IMR-90 (cell line): Measurements from ENCODE around the gene STEAP4. TPM values are rescaled to one million over a fixed set of nuclear protein-coding genes. Genes with fewer than 3 reads are reported as not detected.

ENCODE experiments used
- ATAC-seq: fragments of 200-7000 bp; cut with Tn5 transposase; 2 replicates; pipeline ENCODE4 v1.9.1; 2020; ENCODE audit warnings: low read depth, mild to moderate bottlenecking, moderate library complexity
- BruUV-seq: library from RNA; stranded (reverse); fragments of 400-500 nt; replicated peaks from 2 replicates; lab custom pipeline; 2021; lab: Mats Ljungman, UMichigan
- CTCF ChIA-PET: fragments of 300-600 bp; formaldehyde crosslinking; extraction: SDS; loops from one replicate; lab custom pipeline; 2021; ENCODE audit warnings: antibody characterized with exemption; lab: Yijun Ruan, JAX
- POLR2A ChIA-PET: fragments of 300-600 bp; sonication (Branson Sonifier 250); formaldehyde crosslinking; loops from one replicate; lab custom pipeline; 2022; ENCODE audit warnings: antibody characterized with exemption; ENCODE audit not compliant: unreplicated experiment; lab: Charles Lee
- DNase-seq: peaks from one replicate; pipeline ENCODE4 v3.0.0; 2013
- H2AFZ ChIP-seq: replicated peaks from 2 replicates; pipeline ENCODE3; 2013; ENCODE audit warnings: low read length, mild to moderate bottlenecking; ENCODE audit not compliant: poor library complexity
- H2AK5ac ChIP-seq: 2 replicates; pipeline ENCODE4 v1.6.1; 2013; ENCODE audit warnings: low read depth, low read length, inconsistent platforms
- H2AK9ac ChIP-seq: replicated peaks from 2 replicates; pipeline ENCODE3; 2013; ENCODE audit warnings: mild to moderate bottlenecking, low read depth, low read length, moderate library complexity; ENCODE audit not compliant: poor library complexity
- H2BK120ac ChIP-seq: 2 replicates; pipeline ENCODE4 v1.6.1; 2013; ENCODE audit warnings: low read depth, low read length, inconsistent platforms
- H2BK15ac ChIP-seq: 3 replicates; pipeline ENCODE4 v1.6.1; 2013; ENCODE audit warnings: low read depth, low read length, inconsistent platforms
- H2BK20ac ChIP-seq: 2 replicates; pipeline ENCODE4 v1.6.1; 2013; ENCODE audit warnings: low read depth, mild to moderate bottlenecking, inconsistent platforms, low read length, moderate library complexity
- H2BK5ac ChIP-seq: 2 replicates; pipeline ENCODE4 v1.6.1; 2013; ENCODE audit warnings: mild to moderate bottlenecking, low read depth, low read length, inconsistent platforms; ENCODE audit not compliant: poor library complexity, severe bottlenecking
- H3K14ac ChIP-seq: replicated peaks from 2 replicates; pipeline ENCODE4 v1.6.1; 2013; ENCODE audit warnings: low read depth, low read length, inconsistent platforms
- H3K18ac ChIP-seq: 2 replicates; pipeline ENCODE4 v1.6.1; 2013; ENCODE audit warnings: low read depth, low read length, control low read depth
- H3K23ac ChIP-seq: 2 replicates; pipeline ENCODE4 v1.6.1; 2013; ENCODE audit warnings: low read depth, low read length, inconsistent platforms
- H3K27ac ChIP-seq: 2 replicates; pipeline ENCODE4 v1.5.1; 2013; ENCODE audit warnings: mild to moderate bottlenecking, control low read depth, low read length; ENCODE audit not compliant: insufficient read depth
- H3K27me3 ChIP-seq: 2 replicates; pipeline ENCODE4 v1.6.1; 2013; ENCODE audit warnings: low read length; ENCODE audit not compliant: control insufficient read depth, insufficient read depth
- H3K36me3 ChIP-seq: 2 replicates; pipeline ENCODE4 v1.6.1; 2013; ENCODE audit warnings: low read length, mixed read lengths; ENCODE audit not compliant: control insufficient read depth, insufficient read depth
- H3K4ac ChIP-seq: 2 replicates; pipeline ENCODE4 v1.6.1; 2013; ENCODE audit warnings: low read depth, low read length, inconsistent platforms
- H3K4me1 ChIP-seq: 2 replicates; pipeline ENCODE4 v1.6.1; 2013; ENCODE audit warnings: low read length, mixed read lengths; ENCODE audit not compliant: control insufficient read depth, insufficient read depth
- H3K4me2 ChIP-seq: 2 replicates; pipeline ENCODE4 v1.6.1; 2013; ENCODE audit warnings: low read depth, mild to moderate bottlenecking, control low read depth, low read length, moderate library complexity
- H3K4me3 ChIP-seq: 2 replicates; pipeline ENCODE4 v1.5.1; 2013; ENCODE audit warnings: low read depth, mild to moderate bottlenecking, control low read depth, low read length, moderate library complexity; ENCODE audit not compliant: insufficient read depth
- H3K56ac ChIP-seq: 2 replicates; pipeline ENCODE4 v1.6.1; 2013; ENCODE audit warnings: low read length, inconsistent platforms; ENCODE audit not compliant: insufficient read depth; ENCODE audit errors: extremely low read depth
- H3K79me1 ChIP-seq, 2 experiments: 2 replicates each; pipeline ENCODE4 v1.6.1; 2013; ENCODE audit warnings: low read length in 2 of 2, inconsistent platforms in 1 of 2, low read depth in 1 of 2
- H3K9ac ChIP-seq: 2 replicates; pipeline ENCODE4 v1.6.1; 2013; ENCODE audit warnings: low read depth, low read length, control low read depth
- H3K9me1 ChIP-seq: 2 replicates; pipeline ENCODE4 v1.6.1; 2013; ENCODE audit warnings: low read length, inconsistent platforms; ENCODE audit not compliant: insufficient read depth
- H3K9me3 ChIP-seq: 2 replicates; pipeline ENCODE4 v1.6.1; 2013; ENCODE audit warnings: low read length; ENCODE audit not compliant: control insufficient read depth, insufficient read depth
- H4K20me1 ChIP-seq: 2 replicates; pipeline ENCODE4 v1.6.1; 2013; ENCODE audit warnings: low read length, inconsistent platforms; ENCODE audit not compliant: insufficient read depth
- H4K5ac ChIP-seq: 2 replicates; pipeline ENCODE4 v1.6.1; 2013; ENCODE audit warnings: mild to moderate bottlenecking, low read depth, low read length, control low read depth
- H4K8ac ChIP-seq, 2 experiments: 2 replicates each; pipeline ENCODE4 v1.6.1; 2013; ENCODE audit warnings: low read depth in 2 of 2, low read length in 2 of 2, control low read depth in 1 of 2, inconsistent platforms in 1 of 2
- H4K91ac ChIP-seq: 2 replicates; pipeline ENCODE4 v1.6.1; 2013; ENCODE audit warnings: low read depth, low read length, inconsistent platforms; ENCODE audit not compliant: insufficient read depth
- BHLHE40 ChIP-seq: fragments of 150-350 bp; IDR thresholded peaks from 2 replicates; pipeline ENCODE4 v1.6.1; 2016; ENCODE audit warnings: mild to moderate bottlenecking, low read depth, low read length
- CEBPB ChIP-seq: IDR thresholded peaks from 2 replicates; pipeline ENCODE4 v1.6.1; 2012; ENCODE audit warnings: low read depth, low read length, improper control_type of control experiment
- CHD1 ChIP-seq: IDR thresholded peaks from 2 replicates; pipeline ENCODE4 v1.6.1; 2012; ENCODE audit warnings: low read depth, low read length, improper control_type of control experiment
- CTCF ChIP-seq: conservative IDR thresholded peaks from 2 replicates; pipeline ENCODE4 v1.5.1; 2012; ENCODE audit warnings: mild to moderate bottlenecking, low read depth, low read length, improper control_type of control experiment
- ELK1 ChIP-seq: fragments of 150-350 bp; IDR thresholded peaks from 2 replicates; pipeline ENCODE4 v1.6.1; 2016; ENCODE audit warnings: low read depth, mild to moderate bottlenecking, low read length, moderate library complexity, borderline replicate concordance
- MAFK ChIP-seq: IDR thresholded peaks from 2 replicates; pipeline ENCODE4 v1.6.1; 2012; ENCODE audit warnings: low read depth, low read length, improper control_type of control experiment
- MAZ ChIP-seq: IDR thresholded peaks from 2 replicates; pipeline ENCODE4 v1.6.1; 2012; ENCODE audit warnings: low read depth, mild to moderate bottlenecking, low read length, improper control_type of control experiment, moderate library complexity, borderline replicate concordance
- MXI1 ChIP-seq: IDR thresholded peaks from 2 replicates; pipeline ENCODE4 v1.6.1; 2012; ENCODE audit warnings: low read depth, mild to moderate bottlenecking, low read length, moderate library complexity, borderline replicate concordance
- NFE2L2 ChIP-seq: fragments of 150-350 bp; IDR thresholded peaks from 2 replicates; pipeline ENCODE4 v1.6.1; 2016; ENCODE audit warnings: low read depth, mild to moderate bottlenecking, low read length
- POLR2A ChIP-seq: IDR thresholded peaks from 2 replicates; pipeline ENCODE4 v1.6.1; 2012; ENCODE audit warnings: mild to moderate bottlenecking, low read depth, low read length
- RAD21 ChIP-seq: IDR thresholded peaks from 2 replicates; pipeline ENCODE4 v1.6.1; 2012; ENCODE audit warnings: low read length, improper control_type of control experiment
- RCOR1 ChIP-seq: IDR thresholded peaks from 2 replicates; pipeline ENCODE4 v1.6.1; 2012; ENCODE audit warnings: mild to moderate bottlenecking, low read length, improper control_type of control experiment; ENCODE audit not compliant: insufficient replicate concordance
- RFX5 ChIP-seq: IDR thresholded peaks from 2 replicates; pipeline ENCODE4 v1.8.0; 2012; ENCODE audit warnings: low read depth, mild to moderate bottlenecking, low read length, moderate library complexity
- SMC3 ChIP-seq: fragments of 150-350 bp; IDR thresholded peaks from 2 replicates; pipeline ENCODE4 v1.6.1; 2016; ENCODE audit warnings: low read depth, mild to moderate bottlenecking, antibody characterized with exemption, low read length, moderate library complexity
- USF2 ChIP-seq: fragments of 150-350 bp; IDR thresholded peaks from 2 replicates; pipeline ENCODE4 v1.6.1; 2017; ENCODE audit warnings: mild to moderate bottlenecking, antibody characterized with exemption, low read length, low read depth
- WGBS, 2 experiments: methylation state at CpG; one replicate each; pipeline versions ENCODE4 v1.1.5 to v1.1.7; 2013; ENCODE audit warnings: missing lambda C conversion rate in 2 of 2; ENCODE audit not compliant: insufficient read length in 1 of 2; ENCODE audit errors: extremely low coverage in 2 of 2; 5-methylcytosine and 5-hydroxymethylcytosine counted together
- dilution Hi-C: fragments of 300-500 bp; cut with HindIII; formaldehyde crosslinking; loops from one replicate; pipeline ENCODE4 v1.14.3; 2018; ENCODE audit warnings: low sequenced_read_pairs; ENCODE audit not compliant: unreplicated experiment
- in situ Hi-C: fragments of 300-500 bp; cut with MboI; formaldehyde crosslinking; loops from 3 replicates; pipeline ENCODE4 v1.14.3; 2019; ENCODE audit warnings: low sequenced_read_pairs, inconsistent platforms, mixed read lengths
- intact Hi-C: fragments of 100-400 bp; cut with micrococcal nuclease; formaldehyde crosslinking; loops from 2 replicates; pipeline ENCODE4 v1.10.0; 2022
- polyA plus RNA-seq, 3 experiments: library from polyadenylated mRNA; depleted of rRNA; stranded (reverse); fragments of >200 nt; gene quantifications; 2 replicates each; pipeline ENCODE4 v1.2.3, GENCODE V29; 2012; ENCODE audit warnings: low replicate concordance in 1 of 3
- total RNA-seq: library from RNA; depleted of rRNA; stranded (reverse); fragments of >200 nt; gene quantifications from 2 replicates; pipeline ENCODE4 v1.2.3, GENCODE V29; 2012

The STEAP4 gene
- total and polyA plus RNA-seq, 2 of the 4 experiments (the other 2 are of a cell fraction) = not detected

- BruUV-seq = no TSS peak
- DNase-seq (no peak), ATAC-seq (no peak)
- Histone ChIP-seq H3K4me2 (no peak overlapping the region), H3K9me1 (no peaks in the 10 kb centered on the region), H2AFZ (no peak overlapping the region), H3K9ac (no peak overlapping the region), H2BK15ac (no peak overlapping the region), H2BK120ac (no peak overlapping the region), H3K4me3 (no peak overlapping the region), H2BK20ac (no peak overlapping the region), H3K14ac (no peak overlapping the region), H3K23ac (no peak overlapping the region), H3K27ac (no peak overlapping the region), H3K36me3 (no peaks in the 10 kb centered on the region), H2BK5ac (no peak overlapping the region), H4K91ac (no peak overlapping the region), H4K5ac (no peak overlapping the region), H3K9me3 (no peaks in the 10 kb centered on the region), H4K20me1 (no peaks in the 10 kb centered on the region), H3K79me1 (no peaks in the 10 kb centered on the region), H3K18ac (no peak overlapping the region), H4K8ac (no peak overlapping the region), H3K4me1 (no peaks in the 10 kb centered on the region), H3K4ac (no peak overlapping the region), H3K56ac (no peak overlapping the region), H2AK9ac (no peak overlapping the region), H3K27me3 (no peaks in the 10 kb centered on the region), H2AK5ac (no peak overlapping the region)
- no peak for TF ChIP-seq SMC3
- no peak for TF ChIP-seq CTCF
- TF ChIP-seq POLR2A = no peak
- TF ChIP-seq BHLHE40 = no peak
- TF ChIP-seq MAZ = no peak
- no peak for TF ChIP-seq CHD1
- no peak for TF ChIP-seq RAD21
- no peak for TF ChIP-seq MXI1
- TF ChIP-seq RFX5 = no peak
- no peak for TF ChIP-seq CEBPB
- no peak for TF ChIP-seq ELK1
- TF ChIP-seq MAFK = no peak
- no peak for TF ChIP-seq RCOR1
- TF ChIP-seq NFE2L2 = no peak
- no peak for TF ChIP-seq USF2
- in situ Hi-C loops (loop anchor here (25.0 kb wide), 1 partner anchor 1818 kb away; no protein-coding TSS in a partner anchor), intact Hi-C loops (no loop called here), dilution Hi-C loops (no loop called here)
- WGBS, 2 experiments = no CpG with 5 or more reads among the region's 3 CpGs
- CTCF ChIA-PET = no interaction called here
- POLR2A ChIA-PET = no interaction called here
Measured at GRCh38 chr7:88269586-88269985, 37.1 kb downstream of the STEAP4 start.
